DMS53 treated with DMSO at 0.1 percent for 48 hours (cell line): ENCODE data around the gene IL17RA.
"Not testable (repeated sequence)": the region's sequence is repeated elsewhere in the genome, so short reads cannot be mapped to it uniquely, and the experiment has no call there.

Experiments used
- DNase-seq: peaks from one replicate; lab custom pipeline; 2025; ENCODE audit not compliant: unreplicated experiment; lab: John Stamatoyannopoulos, UW

The IL17RA gene

GRCh38 chr22:17084554-17085276 lies at the start of gene IL17RA:
TSS of gene IL17RA (plus strand) at chr22:17085000. CDS start at chr22:17085092, 92 bp downstream.
- DNase-seq = peak; percentile 75

- peak; percentile 27 for DNase-seq
Measured at GRCh38 chr22:17035246-17035645, 49.6 kb upstream of the IL17RA start.

DNA sequence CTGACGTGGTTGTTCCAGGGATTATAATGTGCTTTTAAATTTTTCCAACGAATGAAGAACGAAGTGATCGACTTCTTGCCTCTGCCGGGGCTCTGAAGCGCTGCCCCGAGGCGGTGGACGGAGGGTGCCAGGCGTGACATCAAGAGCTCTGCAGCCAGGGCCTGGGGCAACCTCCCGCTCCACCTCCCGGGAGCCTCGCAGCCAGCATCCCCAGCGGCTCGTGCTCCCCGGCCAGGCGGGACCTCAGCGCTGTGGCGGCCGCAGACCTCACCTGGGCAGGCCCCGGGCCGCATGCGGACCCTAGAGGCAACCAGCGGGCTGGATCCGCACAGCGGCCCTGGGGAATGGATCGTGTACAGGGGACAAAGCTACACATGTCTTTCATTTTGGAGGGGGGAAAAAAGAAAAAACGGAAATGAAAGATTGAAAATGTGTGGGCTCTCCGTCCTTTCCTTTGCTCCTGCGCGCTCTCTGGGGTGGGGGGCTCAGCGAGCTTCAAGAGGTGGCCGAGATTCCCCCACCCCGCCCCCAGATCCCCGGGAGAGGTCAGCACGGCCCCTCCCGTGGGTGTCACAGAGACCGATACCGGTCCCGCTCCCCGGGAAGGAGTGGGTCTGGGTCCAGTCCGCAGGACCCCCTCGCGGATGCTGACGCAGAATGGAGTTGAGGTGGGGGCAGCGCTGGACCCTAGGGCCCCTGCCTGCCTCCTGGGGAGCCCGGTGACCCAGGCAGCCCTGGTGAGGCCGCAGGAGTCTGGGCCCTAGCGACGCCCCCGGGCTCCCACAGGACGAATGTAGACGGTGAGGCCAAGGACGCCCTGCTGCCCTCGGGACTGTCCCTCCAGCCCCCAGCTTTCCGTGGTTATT lies 48.6 kb upstream of the IL17RA start:
- DNase-seq = not testable (repeated sequence)

DNA sequence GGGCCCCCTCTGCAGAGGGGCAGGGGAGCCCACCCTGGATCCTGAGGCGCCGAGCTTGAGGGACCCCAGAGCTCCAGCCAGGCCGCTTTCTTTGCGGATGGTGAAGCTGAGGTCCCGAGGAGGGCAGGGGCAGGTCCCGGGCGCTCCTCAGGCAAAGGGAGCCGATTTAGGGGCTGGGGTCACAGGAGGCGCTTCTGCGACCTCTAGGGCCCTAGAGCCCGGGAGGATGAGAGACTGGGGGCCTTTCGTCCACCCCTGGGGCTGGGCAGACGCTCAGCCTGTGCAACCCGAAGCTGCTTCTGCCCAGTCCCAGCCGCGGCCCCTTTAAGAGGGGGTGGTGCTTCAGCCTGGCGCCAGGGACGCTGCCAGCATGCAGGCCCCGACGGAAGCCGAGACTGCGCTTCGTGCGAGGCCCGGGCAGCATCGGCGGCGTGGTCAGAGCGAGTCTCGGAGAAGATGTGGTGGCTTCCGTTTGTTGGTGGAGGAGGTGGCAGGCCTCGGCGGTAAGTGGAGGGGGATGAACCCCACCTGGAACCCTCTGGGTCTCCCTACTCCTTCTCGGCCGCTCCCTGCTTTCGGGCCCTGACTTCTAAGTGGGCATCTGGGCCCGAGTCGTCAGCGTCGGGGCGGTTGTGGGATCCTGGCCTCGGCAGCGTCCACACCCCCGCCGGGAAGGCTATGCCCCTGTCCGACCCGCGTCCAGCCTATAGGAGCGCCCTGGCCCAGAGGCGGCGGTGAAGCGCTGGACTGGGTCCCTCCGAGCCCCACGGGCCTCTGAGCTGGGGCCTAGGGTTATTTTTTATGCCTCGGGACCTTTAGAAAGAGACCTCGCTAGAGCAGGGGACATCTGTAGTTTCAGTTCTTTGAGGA lies 47.7 kb upstream of the IL17RA start:
- not testable (repeated sequence) for DNase-seq

GRCh38 chr22:17043521-17043920 lies 41.3 kb upstream of the IL17RA start:
- DNase-seq = no peak

DNA sequence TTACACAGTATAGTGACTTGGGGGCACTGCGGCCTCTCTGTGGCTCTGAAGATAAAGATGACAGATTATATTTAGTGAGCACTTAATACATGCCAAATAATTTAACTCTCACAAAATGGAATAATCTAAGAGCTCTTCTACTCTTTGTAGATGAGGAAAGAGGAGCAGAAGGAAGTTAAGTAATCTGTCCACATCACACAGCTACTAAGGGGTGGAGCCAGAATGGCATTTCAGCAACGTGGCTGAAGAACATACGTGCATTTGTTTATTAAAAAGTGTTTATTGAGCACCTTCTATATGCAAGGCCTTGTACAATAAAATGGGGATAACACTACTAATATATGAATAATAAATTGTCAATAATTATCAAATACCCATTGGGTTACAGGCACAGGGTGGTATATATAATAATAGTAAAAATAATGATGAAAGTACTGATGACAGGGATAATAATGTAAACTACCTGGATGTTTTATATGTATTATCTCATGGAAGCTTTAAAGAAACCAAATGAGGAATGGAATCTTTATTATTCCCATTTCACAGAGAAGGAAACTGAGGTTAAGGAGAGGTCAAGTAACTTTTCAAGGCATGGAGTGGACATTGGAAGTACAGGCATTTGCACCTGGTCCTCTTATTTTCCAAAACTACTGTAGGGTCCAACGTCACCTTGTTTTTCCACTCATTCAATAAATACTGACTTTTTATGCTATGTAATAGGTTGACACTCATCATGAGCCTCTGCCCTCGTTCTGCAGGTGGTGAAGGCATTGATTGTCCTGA lies 38.0 kb upstream of the IL17RA start:
- DNase-seq = no peak

GRCh38 chr22:17047656-17048055 lies 37.1 kb upstream of the IL17RA start:
- no peak for DNase-seq

- DNase-seq = no peak
Measured at GRCh38 chr22:17056058-17056457, 28.7 kb upstream of the IL17RA start.

- DNase-seq = no peak
Measured at GRCh38 chr22:17056807-17057206, 28.0 kb upstream of the IL17RA start.

DNA sequence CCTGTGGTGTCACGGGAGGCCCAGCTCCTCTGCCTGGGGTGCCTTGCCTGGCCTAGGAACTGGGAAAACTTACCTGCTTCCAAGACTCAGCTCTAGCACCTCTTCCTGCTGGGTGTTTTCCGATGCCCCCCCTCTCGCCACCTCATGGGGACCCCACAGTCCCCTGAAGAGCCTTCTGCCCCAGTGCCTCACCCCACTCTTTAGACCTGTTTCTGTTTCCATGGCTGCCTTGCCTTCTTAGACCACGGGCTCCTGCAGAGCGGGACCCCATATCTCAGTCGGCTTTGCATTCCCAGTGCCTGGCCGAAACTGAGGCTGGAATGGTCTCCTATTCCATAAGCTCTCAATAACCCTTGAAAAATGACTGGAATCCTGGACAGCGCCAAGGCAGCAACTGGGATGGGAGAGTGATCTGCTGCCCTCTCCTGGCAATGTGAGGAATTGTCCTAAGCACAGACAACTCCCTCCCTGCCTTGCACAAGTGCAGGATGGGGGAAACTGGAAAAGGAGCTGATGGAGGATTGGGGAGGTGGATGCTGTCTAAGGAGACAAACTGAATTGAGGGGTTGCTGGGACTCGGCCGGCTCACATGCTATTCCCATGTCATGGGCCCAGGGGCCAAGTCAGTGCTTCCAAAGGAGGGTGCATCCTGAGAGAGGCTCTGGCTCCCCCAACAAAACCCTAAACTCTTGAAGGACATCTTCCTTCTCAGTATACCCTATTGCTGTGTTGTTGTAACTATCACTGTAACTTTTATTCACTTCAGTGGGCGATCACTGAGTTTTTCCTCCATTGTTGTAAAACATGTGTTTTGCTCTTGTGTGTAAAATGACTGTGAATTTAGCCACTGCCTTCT lies 26.6 kb upstream of the IL17RA start:
- peak; percentile 38 for DNase-seq

GRCh38 chr22:17060126-17060525 lies 24.7 kb upstream of the IL17RA start:
- no peak for DNase-seq

- no peak for DNase-seq
Measured at GRCh38 chr22:17063411-17064106, 21.2 kb upstream of the IL17RA start.

GRCh38 chr22:17064498-17065100 lies 20.2 kb upstream of the IL17RA start:
- no peak for DNase-seq

DNA sequence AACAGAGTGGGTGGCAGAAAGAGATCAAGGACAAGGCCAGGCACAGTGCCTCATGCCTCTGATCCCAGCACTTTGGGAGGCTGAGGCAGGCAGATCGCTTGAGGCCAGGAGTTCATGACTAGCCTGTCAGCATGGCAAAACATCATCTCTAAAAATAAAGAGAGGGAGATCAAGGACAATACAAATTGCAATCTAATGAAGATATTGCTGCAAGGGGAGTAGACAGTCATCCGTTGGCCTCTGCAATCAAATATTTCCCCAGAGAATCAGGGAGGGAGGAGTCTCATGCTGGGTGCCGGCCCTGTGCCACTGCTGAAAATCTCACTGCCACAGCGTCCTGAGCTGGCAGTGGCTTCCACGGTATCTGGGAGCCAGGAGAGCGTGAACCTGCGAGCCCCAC lies 19.4 kb upstream of the IL17RA start:
- DNase-seq = no peak

GRCh38 chr22:17072877-17073276 lies 11.9 kb upstream of the IL17RA start:
- no peak for DNase-seq

- DNase-seq = no peak
Measured at GRCh38 chr22:17074648-17075002, 10.2 kb upstream of the IL17RA start.

DNA sequence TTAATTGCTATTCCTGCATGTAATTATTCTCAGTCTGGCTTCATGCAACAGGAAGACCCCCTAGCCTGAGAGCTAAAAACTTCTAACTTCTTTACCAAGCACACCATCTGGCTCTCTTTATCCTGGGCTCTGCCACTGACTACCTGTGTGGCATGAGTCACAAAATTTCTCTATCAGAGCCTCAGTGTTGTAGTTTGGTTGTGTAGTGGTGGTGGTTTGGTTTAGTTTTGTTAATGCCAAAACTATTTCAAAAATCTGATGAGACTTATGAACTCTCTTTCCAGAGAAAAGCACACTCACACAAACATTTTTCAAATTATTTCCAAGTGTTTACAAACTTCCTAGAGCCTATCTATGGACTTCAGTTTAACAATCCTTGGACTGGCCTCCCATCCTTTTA lies 7.5 kb upstream of the IL17RA start:
- no peak for DNase-seq

GRCh38 chr22:17079572-17079971 lies 5.2 kb upstream of the IL17RA start:
- DNase-seq = no peak

DNA sequence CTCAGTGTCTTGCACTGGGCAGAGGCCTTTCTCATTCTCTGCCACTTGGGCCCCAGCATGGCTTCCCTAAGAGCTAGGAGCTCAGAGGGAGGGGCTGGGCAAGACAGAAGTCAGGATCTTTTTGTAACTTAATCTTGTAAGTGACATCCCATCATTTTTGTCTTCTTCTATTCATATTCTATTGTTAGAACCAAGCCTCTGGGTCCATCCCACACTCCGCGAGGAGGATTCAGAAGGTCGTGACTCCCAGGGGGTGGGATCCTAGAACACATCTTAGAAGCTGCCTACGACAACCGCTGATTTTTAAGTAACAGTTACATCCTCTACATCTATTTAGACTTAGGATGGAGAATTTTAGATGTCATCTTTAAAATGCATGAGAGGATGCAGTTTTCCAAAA lies 1.5 kb upstream of the IL17RA start:
- no peak for DNase-seq
